Sciatic nerve (tissue), 2 donors: ENCODE results near the gene TMEM240. TPM values are rescaled to one million over a fixed set of nuclear protein-coding genes. Genes with fewer than 3 reads are reported as not detected.

Source experiments
- ATAC-seq: fragments of 200-7000 bp; cut with Tn5 transposase; one replicate; pipeline ENCODE4 v1.9.1; 2020; ENCODE audit warnings: mild to moderate bottlenecking, moderate library complexity
- DNase-seq: peaks from one replicate; pipeline ENCODE4 v3.0.0-alpha.2; 2020; ENCODE audit warnings: low spot score
- intact Hi-C: fragments of 100-400 bp; cut with DNase I; formaldehyde crosslinking; loops from one replicate; pipeline ENCODE4 v1.14.2; 2022
- total RNA-seq: library from RNA; stranded (reverse); fragmentation: NEBNext Ultra II Directional; extraction: Animal tissue kit (Norgen Biotek cat#: 25700); gene quantifications from one replicate; pipeline ENCODE4 v1.2.1, GENCODE V29; 2021
- donor health status: DM: no; HTN: no; CAD: no.
- donor health status: DM: no; HTN: no; CAD: no.

Gene TMEM240
- total RNA-seq, result 7.1 TPM

- intact Hi-C loops, result no loop called here
- peak; percentile 85 for ATAC-seq
- DNase-seq, result peak; percentile 92
Measured at GRCh38 chr1:1540090-1540817, at the start of gene TMEM240. TMEM240 (minus strand) TSS chr1:1540624; CDS start chr1:1540346, 278 bp downstream.

- DNase-seq (no peak), ATAC-seq (no peak)
- intact Hi-C loops, result no loop called here
Measured at GRCh38 chr1:1583347-1584010, 43.1 kb upstream of the TMEM240 start.

GRCh38 chr1:1582585-1583346 lies 42.3 kb upstream of the TMEM240 start:
- intact Hi-C loops, result no loop called here
- ATAC-seq (no peak), DNase-seq (no peak)

GRCh38 chr1:1578371-1578940 lies 38.0 kb upstream of the TMEM240 start:
- ATAC-seq (no peak), DNase-seq (no peak)
- intact Hi-C loops, result no loop called here

- DNase-seq (no peak), ATAC-seq (no peak)
- intact Hi-C loops, result no loop called here
Measured at GRCh38 chr1:1577367-1578011, 37.1 kb upstream of the TMEM240 start.

- peak; percentile 98 for ATAC-seq
- DNase-seq, result peak; percentile 95
- intact Hi-C loops, result no loop called here
Measured at GRCh38 chr1:1574721-1575537, 34.5 kb upstream of the TMEM240 start, which contains the start of gene SSU72. SSU72 (minus strand) TSS chr1:1574863; CDS start chr1:1574557, 306 bp downstream.

GRCh38 chr1:1573843-1574720 lies 33.7 kb upstream of the TMEM240 start:
- DNase-seq (peak; percentile 78), ATAC-seq (peak; percentile 59)
- intact Hi-C loops, result no loop called here

- intact Hi-C loops, result no loop called here
- ATAC-seq (no peak), DNase-seq (no peak)
Measured at GRCh38 chr1:1569341-1569740, 28.9 kb upstream of the TMEM240 start.

GRCh38 chr1:1567891-1568291 lies 27.5 kb upstream of the TMEM240 start:
- ATAC-seq (no peak), DNase-seq (no peak)
- intact Hi-C loops, result no loop called here

- intact Hi-C loops, result no loop called here
- DNase-seq, result no peak
- no peak for ATAC-seq
Measured at GRCh38 chr1:1567152-1567875, 26.9 kb upstream of the TMEM240 start.

- ATAC-seq, result peak; percentile 23
Measured at GRCh38 chr1:1565340-1565739, 24.9 kb upstream of the TMEM240 start.

GRCh38 chr1:1564268-1564667 lies 23.8 kb upstream of the TMEM240 start:
- no peak for DNase-seq
- ATAC-seq, result peak; percentile 14
- intact Hi-C loops, result no loop called here

More at GRCh38 chr1:1565340-1565739, 24.9 kb upstream of the TMEM240 start:
- intact Hi-C loops, result no loop called here
- no peak for DNase-seq

GRCh38 chr1:1563688-1564087 lies 23.3 kb upstream of the TMEM240 start:
- ATAC-seq (no peak), DNase-seq (no peak)
- intact Hi-C loops, result no loop called here

- ATAC-seq, result no peak
- intact Hi-C loops, result no loop called here
- DNase-seq, result no peak
Measured at GRCh38 chr1:1562556-1563195, 22.3 kb upstream of the TMEM240 start.

- ATAC-seq, result no peak
- intact Hi-C loops, result no loop called here
Measured at GRCh38 chr1:1561801-1562470, 21.5 kb upstream of the TMEM240 start.

GRCh38 chr1:1560178-1560577 lies 19.8 kb upstream of the TMEM240 start:
- intact Hi-C loops, result no loop called here
- ATAC-seq, result no peak
- no peak for DNase-seq

More at GRCh38 chr1:1561801-1562470, 21.5 kb upstream of the TMEM240 start:
- no peak for DNase-seq
